ENCODE data around the gene CFAP206. TPM values are rescaled to one million over a fixed set of nuclear protein-coding genes. Genes with fewer than 3 reads are reported as not detected.

The CFAP206 gene
- total and polyA plus RNA-seq, 2 experiments from 2014 or later: not detected

DNA sequence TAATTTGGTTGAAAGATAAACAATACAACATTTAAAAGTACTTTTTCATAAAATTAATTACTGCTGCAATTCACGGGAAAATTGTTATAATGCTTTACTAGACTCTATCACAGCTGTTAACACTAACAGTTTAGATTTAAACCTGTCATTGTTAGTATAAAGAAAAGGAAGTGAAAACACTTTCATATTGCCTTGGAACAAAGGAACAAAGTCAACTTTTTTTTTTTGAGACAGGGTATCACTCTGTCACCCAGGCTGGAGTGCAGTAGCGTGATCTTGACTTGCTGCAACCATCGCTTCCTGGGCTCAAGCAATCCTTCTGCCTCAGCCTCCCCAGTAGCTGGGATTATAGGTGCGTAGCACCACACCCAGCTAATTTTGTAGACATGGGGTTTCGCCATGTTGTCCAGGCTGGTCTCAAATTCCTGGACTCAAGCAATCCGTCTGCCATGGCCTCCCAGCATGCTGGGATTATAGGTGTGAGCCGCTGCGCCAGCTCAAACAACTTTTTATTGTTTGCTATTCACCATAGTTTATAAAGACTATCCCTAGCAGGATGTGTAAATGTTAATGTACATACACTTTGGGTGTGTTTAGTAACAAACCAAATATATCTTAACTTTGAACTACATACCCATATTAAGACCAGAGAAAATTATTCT is 87.1 kb downstream of the CFAP206 start:
- Histone ChIP-seq H3F3A (replicated peaks; ENCODE audit: low read depth) (no peaks in the 10 kb centered on the region), H3K4me3 (no peak overlapping the region), H3K27me3 (ENCODE audit: insufficient read depth) (no peaks in the 10 kb centered on the region), H4K20me1 (replicated peaks; ENCODE audit: insufficient read depth) (no peaks in the 10 kb centered on the region), H3K27ac (ENCODE audit: low read depth) (no peak overlapping the region), H3K4me2 (no peak overlapping the region), H3K79me2 (replicated peaks; ENCODE audit: insufficient read depth) (no peaks in the 10 kb centered on the region), H2AFZ (no peak overlapping the region), H3K36me3 (ENCODE audit: insufficient read depth) (no peaks in the 10 kb centered on the region), H3K4me1 (ENCODE audit: insufficient read depth) (peaks cover 6% of the 10 kb centered on the region; the same call in 1 of the 2 replicates), H3K9me2 (ENCODE audit: insufficient read depth) (no peaks in the 10 kb centered on the region)
- TF ChIP-seq, protein P1, sequence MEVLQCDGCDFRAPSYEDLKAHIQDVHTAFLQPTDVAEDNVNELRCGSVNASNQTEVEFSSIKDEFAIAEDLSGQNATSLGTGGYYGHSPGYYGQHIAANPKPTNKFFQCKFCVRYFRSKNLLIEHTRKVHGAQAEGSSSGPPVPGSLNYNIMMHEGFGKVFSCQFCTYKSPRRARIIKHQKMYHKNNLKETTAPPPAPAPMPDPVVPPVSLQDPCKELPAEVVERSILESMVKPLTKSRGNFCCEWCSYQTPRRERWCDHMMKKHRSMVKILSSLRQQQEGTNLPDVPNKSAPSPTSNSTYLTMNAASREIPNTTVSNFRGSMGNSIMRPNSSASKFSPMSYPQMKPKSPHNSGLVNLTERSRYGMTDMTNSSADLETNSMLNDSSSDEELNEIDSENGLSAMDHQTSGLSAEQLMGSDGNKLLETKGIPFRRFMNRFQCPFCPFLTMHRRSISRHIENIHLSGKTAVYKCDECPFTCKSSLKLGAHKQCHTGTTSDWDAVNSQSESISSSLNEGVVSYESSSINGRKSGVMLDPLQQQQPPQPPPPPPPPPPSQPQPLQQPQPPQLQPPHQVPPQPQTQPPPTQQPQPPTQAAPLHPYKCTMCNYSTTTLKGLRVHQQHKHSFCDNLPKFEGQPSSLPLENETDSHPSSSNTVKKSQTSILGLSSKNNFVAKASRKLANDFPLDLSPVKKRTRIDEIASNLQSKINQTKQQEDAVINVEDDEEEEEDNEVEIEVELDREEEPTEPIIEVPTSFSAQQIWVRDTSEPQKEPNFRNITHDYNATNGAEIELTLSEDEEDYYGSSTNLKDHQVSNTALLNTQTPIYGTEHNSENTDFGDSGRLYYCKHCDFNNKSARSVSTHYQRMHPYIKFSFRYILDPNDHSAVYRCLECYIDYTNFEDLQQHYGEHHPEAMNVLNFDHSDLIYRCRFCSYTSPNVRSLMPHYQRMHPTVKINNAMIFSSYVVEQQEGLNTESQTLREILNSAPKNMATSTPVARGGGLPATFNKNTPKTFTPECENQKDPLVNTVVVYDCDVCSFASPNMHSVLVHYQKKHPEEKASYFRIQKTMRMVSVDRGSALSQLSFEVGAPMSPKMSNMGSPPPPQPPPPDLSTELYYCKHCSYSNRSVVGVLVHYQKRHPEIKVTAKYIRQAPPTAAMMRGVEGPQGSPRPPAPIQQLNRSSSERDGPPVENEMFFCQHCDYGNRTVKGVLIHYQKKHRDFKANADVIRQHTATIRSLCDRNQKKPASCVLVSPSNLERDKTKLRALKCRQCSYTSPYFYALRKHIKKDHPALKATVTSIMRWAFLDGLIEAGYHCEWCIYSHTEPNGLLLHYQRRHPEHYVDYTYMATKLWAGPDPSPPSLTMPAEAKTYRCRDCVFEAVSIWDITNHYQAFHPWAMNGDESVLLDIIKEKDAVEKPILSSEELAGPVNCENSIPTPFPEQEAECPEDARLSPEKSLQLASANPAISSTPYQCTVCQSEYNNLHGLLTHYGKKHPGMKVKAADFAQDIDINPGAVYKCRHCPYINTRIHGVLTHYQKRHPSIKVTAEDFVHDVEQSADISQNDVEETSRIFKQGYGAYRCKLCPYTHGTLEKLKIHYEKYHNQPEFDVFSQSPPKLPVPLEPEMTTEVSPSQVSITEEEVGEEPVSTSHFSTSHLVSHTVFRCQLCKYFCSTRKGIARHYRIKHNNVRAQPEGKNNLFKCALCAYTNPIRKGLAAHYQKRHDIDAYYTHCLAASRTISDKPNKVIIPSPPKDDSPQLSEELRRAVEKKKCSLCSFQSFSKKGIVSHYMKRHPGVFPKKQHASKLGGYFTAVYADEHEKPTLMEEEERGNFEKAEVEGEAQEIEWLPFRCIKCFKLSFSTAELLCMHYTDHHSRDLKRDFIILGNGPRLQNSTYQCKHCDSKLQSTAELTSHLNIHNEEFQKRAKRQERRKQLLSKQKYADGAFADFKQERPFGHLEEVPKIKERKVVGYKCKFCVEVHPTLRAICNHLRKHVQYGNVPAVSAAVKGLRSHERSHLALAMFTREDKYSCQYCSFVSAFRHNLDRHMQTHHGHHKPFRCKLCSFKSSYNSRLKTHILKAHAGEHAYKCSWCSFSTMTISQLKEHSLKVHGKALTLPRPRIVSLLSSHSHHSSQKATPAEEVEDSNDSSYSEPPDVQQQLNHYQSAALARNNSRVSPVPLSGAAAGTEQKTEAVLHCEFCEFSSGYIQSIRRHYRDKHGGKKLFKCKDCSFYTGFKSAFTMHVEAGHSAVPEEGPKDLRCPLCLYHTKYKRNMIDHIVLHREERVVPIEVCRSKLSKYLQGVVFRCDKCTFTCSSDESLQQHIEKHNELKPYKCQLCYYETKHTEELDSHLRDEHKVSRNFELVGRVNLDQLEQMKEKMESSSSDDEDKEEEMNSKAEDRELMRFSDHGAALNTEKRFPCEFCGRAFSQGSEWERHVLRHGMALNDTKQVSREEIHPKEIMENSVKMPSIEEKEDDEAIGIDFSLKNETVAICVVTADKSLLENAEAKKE (CRISPR knock-in tag; IDR thresholded peaks at IDR 0.05): no peak
- TF ChIP-seq, protein P2, sequence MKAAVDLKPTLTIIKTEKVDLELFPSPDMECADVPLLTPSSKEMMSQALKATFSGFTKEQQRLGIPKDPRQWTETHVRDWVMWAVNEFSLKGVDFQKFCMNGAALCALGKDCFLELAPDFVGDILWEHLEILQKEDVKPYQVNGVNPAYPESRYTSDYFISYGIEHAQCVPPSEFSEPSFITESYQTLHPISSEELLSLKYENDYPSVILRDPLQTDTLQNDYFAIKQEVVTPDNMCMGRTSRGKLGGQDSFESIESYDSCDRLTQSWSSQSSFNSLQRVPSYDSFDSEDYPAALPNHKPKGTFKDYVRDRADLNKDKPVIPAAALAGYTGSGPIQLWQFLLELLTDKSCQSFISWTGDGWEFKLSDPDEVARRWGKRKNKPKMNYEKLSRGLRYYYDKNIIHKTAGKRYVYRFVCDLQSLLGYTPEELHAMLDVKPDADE (IDR thresholded peaks at IDR 0.05): no peak
- TF ChIP-seq CREB1 (CRISPR knock-in tag; IDR thresholded peaks at IDR 0.05; ENCODE audit: low read depth) (no peak), NANOG (IDR thresholded peaks at IDR 0.05; ENCODE audit: borderline replicate concordance) (no peak), POLR2AphosphoS5 (IDR thresholded peaks at IDR 0.05; ENCODE audit: low read depth) (no peak), JUNB (IDR thresholded peaks at IDR 0.05; ENCODE audit: unreplicated experiment) (no peak), ZNF331 (CRISPR knock-in tag; IDR thresholded peaks at IDR 0.05; ENCODE audit: low read depth) (no peak), EZH2phosphoT487 (IDR thresholded peaks at IDR 0.05; ENCODE audit: unreplicated experiment) (no peak)
- no peaks in the 10 kb centered on the region for H3K36me3 Mint-ChIP-seq (ENCODE audit: low read depth)
- ATAC-seq (no peak), DNase-seq (ENCODE audit: low spot score) (no peak)
- H3K27me3 Mint-ChIP-seq (ENCODE audit: insufficient read depth, low read depth, poor library complexity): no peaks in the 10 kb centered on the region
- H3K9me3 Mint-ChIP-seq: no peaks in the 10 kb centered on the region
- H3K4me1 Mint-ChIP-seq: no peaks in the 10 kb centered on the region
- H3K27ac Mint-ChIP-seq: no peak overlapping the region
- H3K4me3 Mint-ChIP-seq: no peak overlapping the region
